ENCODE measurements around the gene SGIP1.

DNA sequence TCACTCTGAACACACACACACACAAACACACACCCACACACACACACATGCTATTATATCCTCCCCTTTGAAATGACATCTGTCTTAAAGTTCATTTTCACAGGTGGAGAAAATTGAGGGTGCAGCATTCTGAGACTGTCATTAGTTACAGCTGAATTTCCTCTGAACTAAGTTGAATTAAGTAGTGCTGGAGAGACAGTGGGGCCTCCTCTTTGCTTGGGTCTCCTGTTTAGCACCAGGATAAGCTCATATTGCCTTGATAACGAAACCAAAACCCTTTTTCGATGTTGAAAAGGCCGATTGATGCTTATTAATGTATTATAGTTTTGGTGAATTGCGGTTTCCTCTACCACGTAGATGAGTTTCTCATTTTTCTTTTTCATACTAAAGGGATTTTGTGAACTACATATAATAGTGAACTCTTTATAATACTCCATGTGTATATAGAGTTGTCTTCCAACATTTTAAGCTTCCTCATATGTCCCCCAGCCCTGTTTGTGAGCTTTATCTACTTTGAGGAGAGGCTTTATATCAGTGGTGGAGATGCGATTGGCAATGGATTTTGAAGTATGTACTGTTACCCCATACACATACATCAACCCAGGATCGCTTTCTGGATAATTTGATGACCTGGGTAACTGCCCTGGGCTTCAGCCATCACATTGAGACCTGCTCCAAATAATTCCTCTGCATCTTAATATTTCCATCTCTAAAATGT lies 235.7 kb downstream of the SGIP1 start:
- TF ChIP-seq, protein P1, sequence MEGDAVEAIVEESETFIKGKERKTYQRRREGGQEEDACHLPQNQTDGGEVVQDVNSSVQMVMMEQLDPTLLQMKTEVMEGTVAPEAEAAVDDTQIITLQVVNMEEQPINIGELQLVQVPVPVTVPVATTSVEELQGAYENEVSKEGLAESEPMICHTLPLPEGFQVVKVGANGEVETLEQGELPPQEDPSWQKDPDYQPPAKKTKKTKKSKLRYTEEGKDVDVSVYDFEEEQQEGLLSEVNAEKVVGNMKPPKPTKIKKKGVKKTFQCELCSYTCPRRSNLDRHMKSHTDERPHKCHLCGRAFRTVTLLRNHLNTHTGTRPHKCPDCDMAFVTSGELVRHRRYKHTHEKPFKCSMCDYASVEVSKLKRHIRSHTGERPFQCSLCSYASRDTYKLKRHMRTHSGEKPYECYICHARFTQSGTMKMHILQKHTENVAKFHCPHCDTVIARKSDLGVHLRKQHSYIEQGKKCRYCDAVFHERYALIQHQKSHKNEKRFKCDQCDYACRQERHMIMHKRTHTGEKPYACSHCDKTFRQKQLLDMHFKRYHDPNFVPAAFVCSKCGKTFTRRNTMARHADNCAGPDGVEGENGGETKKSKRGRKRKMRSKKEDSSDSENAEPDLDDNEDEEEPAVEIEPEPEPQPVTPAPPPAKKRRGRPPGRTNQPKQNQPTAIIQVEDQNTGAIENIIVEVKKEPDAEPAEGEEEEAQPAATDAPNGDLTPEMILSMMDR (IDR thresholded peaks at IDR 0.05) = no peak
- TF ChIP-seq POLR2A (IDR thresholded peaks at IDR 0.05) (no peak), POLR2AphosphoS5 (IDR thresholded peaks at IDR 0.05) (no peak)
